ENCODE results near the gene PHKA1. TPM values are rescaled to one million over a fixed set of nuclear protein-coding genes. Genes with fewer than 3 reads are reported as not detected.

Gene PHKA1
- total RNA-seq, 1 experiment from 2014 or later, result 5.1 TPM

GRCh38 chrX:72666451-72666850 lies 47.7 kb downstream of the PHKA1 start:
- no peak overlapping the region for H3K4me3 Mint-ChIP-seq (ENCODE audit: unreplicated experiment)
- intact Hi-C loops (cut with micrococcal nuclease; ENCODE audit: unreplicated experiment), result no loop called here
- H3K4me1 ChIP-seq, result no peaks in the 10 kb centered on the region
- BruUV-seq (replicated peaks), result no TSS peak
- H3K27me3 Mint-ChIP-seq (ENCODE audit: insufficient read depth, unreplicated experiment), result no peaks in the 10 kb centered on the region
- CTCF ChIA-PET, result no interaction called here
- no peaks in the 10 kb centered on the region for H3K27me3 ChIP-seq (replicated peaks; ENCODE audit: control insufficient read depth, insufficient read depth, low read length)
- no peaks in the 10 kb centered on the region for H3K4me1 Mint-ChIP-seq (ENCODE audit: low read depth, unreplicated experiment)
- POLR2A ChIA-PET, result no interaction called here
- no peaks in the 10 kb centered on the region for H3K36me3 ChIP-seq (ENCODE audit: control insufficient read depth, insufficient read depth, low read length)
- H3K36me3 Mint-ChIP-seq (ENCODE audit: insufficient read depth, unreplicated experiment), result no peaks in the 10 kb centered on the region
- no peak for DNase-seq
- H3K4me3 ChIP-seq (ENCODE audit: low read depth, low read length), result no peak overlapping the region
- TF ChIP-seq, protein P1, sequence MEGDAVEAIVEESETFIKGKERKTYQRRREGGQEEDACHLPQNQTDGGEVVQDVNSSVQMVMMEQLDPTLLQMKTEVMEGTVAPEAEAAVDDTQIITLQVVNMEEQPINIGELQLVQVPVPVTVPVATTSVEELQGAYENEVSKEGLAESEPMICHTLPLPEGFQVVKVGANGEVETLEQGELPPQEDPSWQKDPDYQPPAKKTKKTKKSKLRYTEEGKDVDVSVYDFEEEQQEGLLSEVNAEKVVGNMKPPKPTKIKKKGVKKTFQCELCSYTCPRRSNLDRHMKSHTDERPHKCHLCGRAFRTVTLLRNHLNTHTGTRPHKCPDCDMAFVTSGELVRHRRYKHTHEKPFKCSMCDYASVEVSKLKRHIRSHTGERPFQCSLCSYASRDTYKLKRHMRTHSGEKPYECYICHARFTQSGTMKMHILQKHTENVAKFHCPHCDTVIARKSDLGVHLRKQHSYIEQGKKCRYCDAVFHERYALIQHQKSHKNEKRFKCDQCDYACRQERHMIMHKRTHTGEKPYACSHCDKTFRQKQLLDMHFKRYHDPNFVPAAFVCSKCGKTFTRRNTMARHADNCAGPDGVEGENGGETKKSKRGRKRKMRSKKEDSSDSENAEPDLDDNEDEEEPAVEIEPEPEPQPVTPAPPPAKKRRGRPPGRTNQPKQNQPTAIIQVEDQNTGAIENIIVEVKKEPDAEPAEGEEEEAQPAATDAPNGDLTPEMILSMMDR (IDR thresholded peaks at IDR 0.05; ENCODE audit: insufficient read depth in 1 of 2, low read depth in 1 of 2, low read length in 1 of 2, severe bottlenecking in 1 of 2, unreplicated experiment in 1 of 2), result no peak
- no peak overlapping the region for H3K27ac Mint-ChIP-seq (ENCODE audit: unreplicated experiment)
- H3K9me3 Mint-ChIP-seq (ENCODE audit: unreplicated experiment), result no peaks in the 10 kb centered on the region
- no peaks in the 10 kb centered on the region for H3K9me3 ChIP-seq

DNA sequence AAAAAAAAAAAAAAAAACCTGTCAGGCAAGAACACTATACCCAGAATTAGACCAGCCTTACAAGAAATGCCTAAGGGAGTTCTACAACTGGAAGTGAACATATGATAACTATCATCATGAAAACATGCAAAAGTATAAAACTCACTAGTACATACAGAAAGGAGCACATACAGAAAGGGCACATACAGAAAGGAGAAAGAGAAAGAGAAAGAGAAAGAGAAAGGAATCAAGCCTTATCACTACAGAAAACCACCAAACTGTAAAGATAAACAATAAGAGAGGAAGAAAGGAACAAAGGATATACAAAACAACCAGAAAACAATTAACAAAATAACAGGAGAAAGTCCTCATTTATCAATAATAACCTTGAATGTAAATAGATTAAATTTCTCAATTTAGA lies 50.4 kb downstream of the PHKA1 start:
- intact Hi-C loops (cut with micrococcal nuclease; ENCODE audit: unreplicated experiment), result no loop called here
- Mint-ChIP-seq H3K9me3 (ENCODE audit: unreplicated experiment) (no peaks in the 10 kb centered on the region), H3K27ac (ENCODE audit: unreplicated experiment) (no peak overlapping the region), H3K27me3 (ENCODE audit: insufficient read depth, unreplicated experiment) (no peaks in the 10 kb centered on the region), H3K36me3 (ENCODE audit: insufficient read depth, unreplicated experiment) (no peaks in the 10 kb centered on the region), H3K4me1 (ENCODE audit: low read depth, unreplicated experiment) (no peaks in the 10 kb centered on the region), H3K4me3 (ENCODE audit: unreplicated experiment) (no peak overlapping the region)
- H3K36me3 ChIP-seq (ENCODE audit: control insufficient read depth, insufficient read depth, low read length), result no peaks in the 10 kb centered on the region
- POLR2A ChIA-PET, result no interaction called here
- BruUV-seq (replicated peaks), result no TSS peak
- H3K4me1 ChIP-seq, result no peaks in the 10 kb centered on the region
- H3K27me3 ChIP-seq (replicated peaks; ENCODE audit: control insufficient read depth, insufficient read depth, low read length), result no peaks in the 10 kb centered on the region
- H3K9me3 ChIP-seq, result no peaks in the 10 kb centered on the region
- no peak overlapping the region for H3K4me3 ChIP-seq (ENCODE audit: low read depth, low read length)
- TF ChIP-seq, protein P1 (IDR thresholded peaks at IDR 0.05; ENCODE audit: insufficient read depth in 1 of 2, low read depth in 1 of 2, low read length in 1 of 2, severe bottlenecking in 1 of 2, unreplicated experiment in 1 of 2), result no peak
- CTCF ChIA-PET, result no interaction called here
- no peak for DNase-seq

- TF ChIP-seq, protein P1 (IDR thresholded peaks at IDR 0.05; ENCODE audit: insufficient read depth in 1 of 2, low read depth in 1 of 2, low read length in 1 of 2, severe bottlenecking in 1 of 2, unreplicated experiment in 1 of 2), result no peak
- no peak for DNase-seq
- intact Hi-C loops (cut with micrococcal nuclease; ENCODE audit: unreplicated experiment), result no loop called here
- Mint-ChIP-seq H3K27me3 (ENCODE audit: insufficient read depth, unreplicated experiment) (no peaks in the 10 kb centered on the region), H3K9me3 (ENCODE audit: unreplicated experiment) (no peaks in the 10 kb centered on the region), H3K36me3 (ENCODE audit: insufficient read depth, unreplicated experiment) (no peaks in the 10 kb centered on the region), H3K4me1 (ENCODE audit: low read depth, unreplicated experiment) (no peaks in the 10 kb centered on the region), H3K27ac (ENCODE audit: unreplicated experiment) (no peak overlapping the region), H3K4me3 (ENCODE audit: unreplicated experiment) (no peak overlapping the region)
- H3K9me3 ChIP-seq, result no peaks in the 10 kb centered on the region
- H3K27me3 ChIP-seq (replicated peaks; ENCODE audit: control insufficient read depth, insufficient read depth, low read length), result no peaks in the 10 kb centered on the region
- H3K36me3 ChIP-seq (ENCODE audit: control insufficient read depth, insufficient read depth, low read length), result no peaks in the 10 kb centered on the region
- H3K4me1 ChIP-seq, result no peaks in the 10 kb centered on the region
- ChIA-PET CTCF (no interaction called here), POLR2A (no interaction called here)
- H3K4me3 ChIP-seq (ENCODE audit: low read depth, low read length), result no peak overlapping the region
- BruUV-seq (replicated peaks), result no TSS peak
These were observed 51.9 kb downstream of the PHKA1 start for GRCh38 chrX:72662020-72662747.

Measured in Caco-2 (cell line).